Mucosa of descending colon (tissue), 3 donors: ENCODE data around the gene RUNX1. TPM values are rescaled to one million over a fixed set of nuclear protein-coding genes. Genes with fewer than 3 reads are reported as not detected.

Experiments used
- ATAC-seq: fragments of 200-7000 bp; cut with Tn5 transposase; one replicate; pipeline ENCODE4 v1.9.1; 2020; ENCODE audit warnings: mild to moderate bottlenecking, moderate library complexity
- DNase-seq, 3 donors: peaks; one replicate each; pipeline ENCODE4 v3.0.0-alpha.2; 2020
- H3K36me3 ChIP-seq: fragments of 200-600 bp; one replicate; pipeline ENCODE4 v1.8.0; 2021; ENCODE audit warnings: low read depth, mild to moderate bottlenecking
- H3K4me1 ChIP-seq: fragments of 200-600 bp; one replicate; pipeline ENCODE4 v1.8.0; 2021; ENCODE audit warnings: low read depth, mild to moderate bottlenecking
- H3K4me3 ChIP-seq: fragments of 200-600 bp; one replicate; pipeline ENCODE4 v1.8.0; 2021; ENCODE audit warnings: mild to moderate bottlenecking
- H3K9me3 ChIP-seq: fragments of 200-600 bp; one replicate; pipeline ENCODE4 v1.8.0; 2021; ENCODE audit warnings: mild to moderate bottlenecking
- intact Hi-C, 2 donors: fragments of 100-400 bp; cut with DNase I in 1 of 2; cut with micrococcal nuclease in 1 of 2; formaldehyde crosslinking; loops; one replicate each; pipeline versions ENCODE4 v1.11.0 to v1.11.1; 2022; cut with DNase I, micrococcal nuclease
- total RNA-seq, 3 donors: library from RNA; stranded (reverse); fragmentation: NEBNext Ultra II Directional in 2 of 3; extraction: Animal tissue kit (Norgen Biotek cat#: 25700) in 2 of 3; gene quantifications; one replicate each; pipeline versions ENCODE4 v1.2.1 to v1.2.4, GENCODE V29; 2021 to 2023
- TF ChIP-seq, protein P1 (sequence below): fragments of 200-600 bp; IDR thresholded peaks from one replicate; pipeline ENCODE4 v1.8.0; 2022; ENCODE audit warnings: antibody characterized with exemption, mild to moderate bottlenecking
- donor health status: DM: no; HTN: no; CAD: no; lungs with moderate emphysema.
- donor health status: DM: no; HTN: no; CAD: no.
- donor health status: DM: no; HTN: yes; CAD: no.

Gene RUNX1
- total RNA-seq, 3 donors from 2014 or later: 16.5 to 29.4 (median 24.0) TPM

DNA sequence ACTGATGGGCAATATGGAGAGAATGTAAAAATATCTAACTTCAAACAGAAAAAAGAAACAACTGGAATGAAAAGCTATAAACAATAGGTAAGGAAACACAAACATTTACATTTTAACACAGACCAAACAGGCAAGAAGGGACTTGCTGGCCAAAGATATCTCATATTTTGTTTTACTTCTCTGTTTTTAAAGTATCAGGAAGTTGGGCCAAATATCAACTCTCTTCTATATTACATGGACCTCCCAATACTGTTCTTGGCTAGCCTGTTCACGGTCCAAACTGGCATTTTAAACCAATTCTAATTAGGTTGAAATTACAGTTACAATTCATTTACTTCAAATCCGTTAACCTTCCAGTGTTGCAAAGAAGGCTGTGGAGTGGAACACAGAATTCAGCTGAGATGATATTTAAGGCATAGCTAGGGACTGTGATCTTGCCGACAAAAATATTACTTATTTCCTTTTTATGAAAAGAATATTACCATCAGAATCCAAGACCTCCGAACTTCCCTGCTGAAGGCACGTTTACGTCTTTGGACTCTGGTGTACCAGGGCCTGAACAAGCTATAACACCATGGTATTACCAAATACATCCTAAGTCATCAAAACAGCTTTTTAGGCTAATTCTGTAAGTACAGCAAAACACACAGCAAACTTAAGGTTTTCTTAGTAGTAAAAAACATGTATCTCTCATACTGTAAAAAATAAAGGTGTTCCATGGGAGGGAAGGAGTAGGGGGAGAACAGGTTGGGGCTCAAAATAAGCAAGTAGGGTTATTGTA is 165.4 kb downstream of the RUNX1 start:
- TF ChIP-seq, protein P1, sequence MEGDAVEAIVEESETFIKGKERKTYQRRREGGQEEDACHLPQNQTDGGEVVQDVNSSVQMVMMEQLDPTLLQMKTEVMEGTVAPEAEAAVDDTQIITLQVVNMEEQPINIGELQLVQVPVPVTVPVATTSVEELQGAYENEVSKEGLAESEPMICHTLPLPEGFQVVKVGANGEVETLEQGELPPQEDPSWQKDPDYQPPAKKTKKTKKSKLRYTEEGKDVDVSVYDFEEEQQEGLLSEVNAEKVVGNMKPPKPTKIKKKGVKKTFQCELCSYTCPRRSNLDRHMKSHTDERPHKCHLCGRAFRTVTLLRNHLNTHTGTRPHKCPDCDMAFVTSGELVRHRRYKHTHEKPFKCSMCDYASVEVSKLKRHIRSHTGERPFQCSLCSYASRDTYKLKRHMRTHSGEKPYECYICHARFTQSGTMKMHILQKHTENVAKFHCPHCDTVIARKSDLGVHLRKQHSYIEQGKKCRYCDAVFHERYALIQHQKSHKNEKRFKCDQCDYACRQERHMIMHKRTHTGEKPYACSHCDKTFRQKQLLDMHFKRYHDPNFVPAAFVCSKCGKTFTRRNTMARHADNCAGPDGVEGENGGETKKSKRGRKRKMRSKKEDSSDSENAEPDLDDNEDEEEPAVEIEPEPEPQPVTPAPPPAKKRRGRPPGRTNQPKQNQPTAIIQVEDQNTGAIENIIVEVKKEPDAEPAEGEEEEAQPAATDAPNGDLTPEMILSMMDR: no peak
- no peak for ATAC-seq
- H3K9me3 ChIP-seq: no peaks in the 10 kb centered on the region
- H3K4me1 ChIP-seq: peaks cover 4% of the 10 kb centered on the region
- DNase-seq: no peak
- no peak overlapping the region for H3K4me3 ChIP-seq
- no peaks in the 10 kb centered on the region for H3K36me3 ChIP-seq
- intact Hi-C loops: loop anchor here in 1 of 2 donors (10.0 kb wide), 1 partner anchor 89 kb away; no protein-coding TSS in a partner anchor

GRCh38 chr21:34882719-34883131 is 166.4 kb downstream of the RUNX1 start:
- intact Hi-C loops: loop anchor here in 1 of 2 donors (10.0 kb wide), 1 partner anchor 88 kb away; no protein-coding TSS in a partner anchor
- Histone ChIP-seq H3K9me3 (no peaks in the 10 kb centered on the region), H3K36me3 (no peaks in the 10 kb centered on the region), H3K4me1 (peaks cover 8% of the 10 kb centered on the region), H3K4me3 (no peak overlapping the region)
- peak; percentile 32 for ATAC-seq
- TF ChIP-seq, protein P1: no peak
- DNase-seq: no peak

DNA sequence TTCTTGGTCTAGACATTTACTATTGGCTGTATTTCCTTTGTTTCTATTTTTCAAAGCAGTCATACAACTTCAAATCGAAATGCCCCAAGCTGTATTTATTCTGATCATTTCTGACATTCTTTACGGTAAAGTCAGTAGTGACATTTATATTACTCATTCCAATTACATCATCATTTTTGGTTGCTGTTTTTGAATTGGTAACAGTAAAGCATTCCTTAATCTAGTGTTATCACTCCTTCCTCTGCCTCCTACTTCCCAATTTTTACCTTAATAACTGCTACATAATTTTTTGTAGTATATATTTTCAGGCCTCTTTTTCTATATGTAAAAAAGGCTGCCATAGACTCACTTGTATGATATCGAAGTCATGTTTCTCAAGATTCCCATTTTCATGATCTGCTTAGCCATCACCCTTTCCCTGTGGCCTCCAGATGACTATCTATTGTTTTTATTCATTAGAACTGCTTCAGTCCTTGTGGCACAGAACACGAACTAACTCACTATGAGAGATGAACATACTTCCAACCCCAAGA is 167.2 kb downstream of the RUNX1 start:
- DNase-seq (no peak), ATAC-seq (no peak)
- Histone ChIP-seq H3K4me1 (peaks cover 14% of the 10 kb centered on the region), H3K36me3 (no peaks in the 10 kb centered on the region), H3K4me3 (no peak overlapping the region), H3K9me3 (no peaks in the 10 kb centered on the region)
- intact Hi-C loops: loop anchor here in 1 of 2 donors (10.0 kb wide), 1 partner anchor 87 kb away; no protein-coding TSS in a partner anchor
- TF ChIP-seq, protein P1: no peak

- intact Hi-C loops: loop anchor here in 1 of 2 donors (10.0 kb wide), 1 partner anchor 87 kb away; no protein-coding TSS in a partner anchor
- Histone ChIP-seq H3K4me1 (peaks cover 14% of the 10 kb centered on the region), H3K4me3 (no peak overlapping the region), H3K36me3 (no peaks in the 10 kb centered on the region), H3K9me3 (no peaks in the 10 kb centered on the region)
- TF ChIP-seq, protein P1: no peak
- no peak for DNase-seq
- no peak for ATAC-seq
These were observed 167.7 kb downstream of the RUNX1 start for GRCh38 chr21:34881421-34881820.

- Histone ChIP-seq H3K9me3 (no peaks in the 10 kb centered on the region), H3K36me3 (no peaks in the 10 kb centered on the region), H3K4me1 (peaks cover 14% of the 10 kb centered on the region), H3K4me3 (no peak overlapping the region)
- ATAC-seq: no peak
- no peak for DNase-seq
- TF ChIP-seq, protein P1: no peak
- intact Hi-C loops: loop anchor here in 1 of 2 donors (10.0 kb wide), 1 partner anchor 86 kb away; no protein-coding TSS in a partner anchor
These were observed 168.7 kb downstream of the RUNX1 start for GRCh38 chr21:34880401-34880800.
